Upper lobe of left lung (tissue), 4 donors: ENCODE measurements around the gene ARPP21.

ENCODE experiments used
- CTCF ChIP-seq, 6 experiments: fragments of 450-650 bp in 4 of 6; fragments of 200-600 bp in 2 of 6; sonication (generic) in 2 of 6; IDR thresholded peaks; one replicate each; pipeline ENCODE4 v1.5.1; 2016 to 2019; ENCODE audit warnings: antibody characterized with exemption in 6 of 6
- EP300 ChIP-seq, 4 donors: sonication (generic); formaldehyde crosslinking; IDR thresholded peaks; one replicate each; pipeline ENCODE4 v1.5.1; 2017; ENCODE audit warnings: antibody characterized with exemption in 4 of 4, control low read depth in 2 of 4
- POLR2A ChIP-seq, 4 donors: fragments of 450-650 bp; IDR thresholded peaks; one replicate each; pipeline ENCODE4 v1.5.1; 2016 to 2017; ENCODE audit warnings: antibody characterized with exemption in 4 of 4, mild to moderate bottlenecking in 2 of 4
- POLR2AphosphoS5 ChIP-seq, 2 donors: sonication (generic); formaldehyde crosslinking; IDR thresholded peaks; one replicate each; pipeline ENCODE4 v1.5.1; 2017; ENCODE audit warnings: antibody characterized with exemption in 2 of 2

DNA sequence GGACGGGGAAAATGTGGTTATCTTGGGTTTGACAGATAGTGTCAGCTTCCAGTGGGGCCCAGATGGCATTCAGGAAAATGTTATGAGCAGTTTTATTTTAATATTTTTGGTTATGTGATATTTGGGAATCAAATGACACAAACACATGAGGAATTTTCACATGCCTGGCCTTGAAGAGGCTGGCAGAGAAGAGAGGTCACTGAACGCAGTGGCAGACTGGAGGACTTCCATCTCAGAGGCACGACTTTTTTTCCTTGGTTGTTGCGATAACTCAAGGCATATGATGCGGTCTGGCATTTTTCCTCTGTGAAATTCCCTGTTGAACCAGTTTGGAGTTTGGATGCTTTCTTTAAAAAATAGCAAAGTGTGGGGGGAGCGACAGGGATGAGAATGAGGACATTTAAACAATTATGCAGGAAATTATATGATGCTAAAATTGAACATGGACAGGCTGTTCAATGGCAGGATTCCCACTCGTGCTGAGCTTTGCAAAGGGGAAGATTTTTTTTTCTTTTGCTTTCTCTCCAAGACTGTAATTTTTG is 36.9 kb upstream of the ARPP21 start:
- TF ChIP-seq CTCF (IDR thresholded peaks at IDR 0.05) (no peak), POLR2A (IDR thresholded peaks at IDR 0.05) (no peak), EP300 (IDR thresholded peaks at IDR 0.05) (no peak), POLR2AphosphoS5 (IDR thresholded peaks at IDR 0.05) (no peak)
